Activated gamma-delta T cell (primary cell): ENCODE results near the gene IPPK.
"Not testable (repeated sequence)": the region's sequence is repeated elsewhere in the genome, so short reads cannot be mapped to it uniquely, and the experiment has no call there.

Source experiments
- DNase-seq: peaks from one replicate; lab custom pipeline; 2025; lab: John Stamatoyannopoulos, UW

IPPK gene

GRCh38 chr9:92638621-92639101 lies 31.3 kb downstream of the IPPK start:
- DNase-seq = no peak

GRCh38 chr9:92637886-92638620 lies 31.9 kb downstream of the IPPK start:
- DNase-seq = no peak

DNA sequence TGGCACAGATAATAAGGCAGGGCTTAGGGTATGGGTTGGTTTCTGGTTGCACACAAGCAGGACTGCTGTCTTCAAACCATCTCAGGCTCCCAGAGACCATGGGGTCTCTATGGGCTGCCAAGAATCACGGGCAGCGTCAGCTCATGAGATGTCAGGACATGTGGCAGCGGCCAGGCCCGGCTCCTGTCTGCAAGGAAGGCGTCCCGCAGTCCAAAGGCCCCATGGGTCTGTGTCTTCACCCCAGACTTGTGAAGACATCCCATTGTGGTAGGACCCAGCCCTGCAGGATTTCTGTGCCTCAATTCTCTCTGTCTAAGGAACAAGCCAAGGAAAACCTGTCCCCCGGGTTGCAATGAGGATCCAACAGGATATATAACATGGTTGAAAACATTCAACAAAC lies 32.6 kb downstream of the IPPK start:
- no peak for DNase-seq

DNA sequence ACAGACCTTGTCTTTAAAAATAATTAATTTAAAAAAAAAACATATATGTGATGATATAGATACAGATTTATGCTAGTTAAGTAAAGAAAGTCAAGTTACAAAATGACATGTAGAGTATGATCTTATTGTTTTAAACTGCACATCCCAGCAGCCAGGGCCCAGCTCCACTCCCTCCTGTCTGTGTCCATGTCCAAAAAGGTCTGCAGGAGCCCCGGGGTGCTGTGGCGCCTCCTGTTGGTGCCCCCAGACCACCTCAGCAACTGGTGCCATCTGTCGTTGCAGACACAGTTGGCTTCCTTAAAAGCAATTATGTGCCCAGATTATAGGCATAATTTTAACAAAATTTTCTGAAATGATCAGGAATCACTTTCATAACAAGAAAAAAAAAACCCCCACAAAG lies 33.3 kb downstream of the IPPK start:
- no peak for DNase-seq

DNA sequence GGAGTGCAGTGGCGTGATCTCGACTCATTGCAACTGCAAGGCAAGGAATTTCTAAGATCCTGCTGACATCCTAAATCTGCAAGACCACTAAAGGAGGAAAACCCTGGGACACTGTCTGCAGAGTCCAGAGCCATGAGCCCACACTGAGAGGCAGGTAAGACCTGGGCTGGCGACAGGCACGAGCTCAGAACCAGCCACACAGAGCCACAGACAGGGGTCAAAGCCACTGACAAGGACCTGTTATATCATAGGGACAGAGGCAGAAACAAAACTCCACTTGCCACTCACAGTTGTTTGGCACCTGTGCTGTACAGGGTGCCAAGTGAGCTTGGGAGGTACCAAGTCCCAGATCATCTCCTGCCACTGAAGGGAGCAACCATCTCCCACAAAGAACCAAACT lies 34.2 kb downstream of the IPPK start:
- DNase-seq = no peak

GRCh38 chr9:92634712-92635605 lies 35.0 kb downstream of the IPPK start:
- DNase-seq = no peak

DNA sequence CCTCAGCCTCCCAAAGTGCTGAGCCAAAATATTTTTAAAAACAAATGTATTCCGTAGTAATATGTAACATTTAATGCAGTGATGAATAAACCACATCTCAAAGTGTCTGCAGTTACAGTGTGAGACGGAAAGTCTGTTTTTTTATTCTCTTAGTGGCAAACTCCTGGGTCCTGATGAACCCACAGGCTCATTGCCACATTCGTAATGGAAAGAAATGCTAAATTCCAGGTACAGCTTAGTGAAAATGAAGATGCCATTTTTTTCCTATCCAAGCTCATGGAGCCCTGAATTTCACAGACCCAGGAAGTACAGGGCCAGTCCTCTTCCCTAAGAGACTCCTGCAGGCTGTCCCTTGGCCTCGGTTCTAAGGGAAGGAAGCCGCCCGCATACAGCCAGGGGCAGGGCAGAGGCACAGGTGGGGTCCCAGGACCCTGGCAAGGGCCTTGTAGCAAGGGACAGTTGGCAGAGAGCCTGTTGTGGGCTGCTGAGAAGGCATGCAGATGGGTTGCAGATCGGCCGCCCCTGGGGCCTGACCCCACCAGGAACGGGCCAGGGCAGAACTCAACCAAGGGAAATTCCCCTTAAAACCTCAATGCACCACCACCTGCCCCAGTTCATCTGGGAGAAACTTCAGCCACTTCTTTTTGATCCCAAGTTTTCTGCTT lies 36.2 kb downstream of the IPPK start:
- no peak for DNase-seq

- no peak for DNase-seq
Measured at GRCh38 chr9:92632641-92633040, 37.3 kb downstream of the IPPK start.

DNA sequence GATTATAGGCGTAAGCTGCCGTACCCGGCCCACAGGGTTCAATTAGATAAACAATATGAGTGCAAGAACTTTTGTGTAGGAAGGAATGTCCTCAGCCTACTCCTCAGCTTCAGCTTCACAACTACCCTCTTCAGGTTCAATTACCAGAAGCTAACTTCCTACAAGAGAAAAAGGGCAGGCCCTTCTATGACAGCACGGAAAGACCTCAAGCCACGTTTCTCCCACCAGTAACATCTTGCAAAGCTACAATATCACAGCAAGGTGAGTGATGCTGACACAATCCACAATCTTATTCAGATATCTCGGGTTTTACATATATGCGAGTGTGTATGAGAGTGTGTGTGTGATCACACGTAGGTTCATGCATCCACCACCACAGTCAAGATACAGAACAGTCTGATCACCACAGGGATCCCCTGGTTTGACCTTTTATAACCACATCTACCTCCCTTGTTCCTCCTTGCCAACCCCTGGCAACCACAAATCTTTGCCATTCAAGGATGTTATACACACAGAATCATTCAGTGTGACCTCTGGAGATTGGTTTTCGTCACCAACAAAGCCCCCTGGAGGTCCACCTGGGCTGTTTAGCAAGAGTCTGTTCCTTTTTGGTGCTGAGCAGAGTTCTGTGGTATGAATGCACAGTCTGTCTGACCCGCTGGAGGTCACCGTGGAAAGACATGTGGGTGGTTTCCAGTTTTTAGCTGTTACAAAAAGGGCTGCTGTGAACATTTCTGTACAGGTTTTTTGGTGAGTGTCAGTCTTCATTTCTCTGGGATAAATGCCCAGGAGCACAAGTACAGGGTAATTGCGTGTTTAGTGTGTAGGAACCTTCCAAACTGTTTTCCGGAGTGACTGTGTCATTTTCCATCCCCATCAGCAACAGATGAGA lies 38.2 kb downstream of the IPPK start:
- no peak for DNase-seq

- DNase-seq = no peak
Measured at GRCh38 chr9:92627651-92628050, 42.3 kb downstream of the IPPK start.

- no peak for DNase-seq
Measured at GRCh38 chr9:92626484-92626883, 43.4 kb downstream of the IPPK start.

DNA sequence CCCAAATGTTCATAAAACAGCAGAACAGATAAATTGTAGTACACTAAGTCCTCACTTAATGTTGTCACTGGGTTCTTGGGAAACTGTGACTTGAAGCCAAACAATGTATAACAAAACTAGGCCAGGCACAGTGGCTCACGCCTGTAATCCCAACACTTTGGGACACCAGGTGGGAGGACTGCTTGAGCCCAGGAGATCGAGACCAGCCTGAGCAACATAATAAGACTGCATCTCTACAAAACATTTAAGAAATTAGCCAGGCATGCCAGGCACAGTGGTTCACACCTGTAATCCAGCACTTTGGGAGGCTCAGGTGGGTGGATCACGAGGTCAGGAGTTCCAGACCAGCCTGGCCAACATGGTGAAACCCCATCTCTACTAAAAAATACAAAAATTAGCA lies 46.0 kb downstream of the IPPK start:
- not testable (repeated sequence) for DNase-seq

GRCh38 chr9:92620845-92621244 lies 49.1 kb downstream of the IPPK start:
- no peak for DNase-seq

GRCh38 chr9:92619601-92620300 lies 50.2 kb downstream of the IPPK start:
- no peak for DNase-seq

DNA sequence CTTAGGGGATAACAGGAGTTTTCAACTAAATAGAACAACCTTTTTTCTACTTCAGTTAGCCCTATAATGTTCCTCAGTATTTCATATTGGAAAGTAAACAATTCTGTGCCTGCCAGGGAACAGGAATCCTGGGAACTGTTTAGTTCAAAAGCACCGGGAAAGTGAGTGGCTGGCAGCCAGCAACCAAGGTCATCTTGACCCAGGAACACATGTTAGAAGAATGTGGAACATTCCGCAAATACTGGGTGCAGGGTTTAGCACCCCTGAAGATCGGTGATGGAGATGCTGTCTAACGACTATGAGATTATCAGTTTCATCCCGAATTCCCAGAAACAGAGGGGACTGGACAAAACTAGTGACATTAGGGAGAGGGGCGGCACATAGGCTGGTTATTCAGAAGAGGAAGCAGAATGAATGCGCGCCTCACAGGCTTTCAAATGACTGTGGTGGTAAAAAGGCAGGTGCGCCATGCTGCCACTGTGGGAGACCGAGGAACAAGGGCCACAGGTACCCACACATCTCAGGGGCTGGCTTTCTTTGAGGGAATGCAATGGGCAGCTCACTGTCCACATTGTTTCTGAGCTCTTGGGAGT lies 51.2 kb downstream of the IPPK start:
- DNase-seq = no peak

GRCh38 chr9:92617951-92618510 lies 51.9 kb downstream of the IPPK start:
- DNase-seq = no peak

- no peak for DNase-seq
Measured at GRCh38 chr9:92617195-92617813, 52.6 kb downstream of the IPPK start.

DNA sequence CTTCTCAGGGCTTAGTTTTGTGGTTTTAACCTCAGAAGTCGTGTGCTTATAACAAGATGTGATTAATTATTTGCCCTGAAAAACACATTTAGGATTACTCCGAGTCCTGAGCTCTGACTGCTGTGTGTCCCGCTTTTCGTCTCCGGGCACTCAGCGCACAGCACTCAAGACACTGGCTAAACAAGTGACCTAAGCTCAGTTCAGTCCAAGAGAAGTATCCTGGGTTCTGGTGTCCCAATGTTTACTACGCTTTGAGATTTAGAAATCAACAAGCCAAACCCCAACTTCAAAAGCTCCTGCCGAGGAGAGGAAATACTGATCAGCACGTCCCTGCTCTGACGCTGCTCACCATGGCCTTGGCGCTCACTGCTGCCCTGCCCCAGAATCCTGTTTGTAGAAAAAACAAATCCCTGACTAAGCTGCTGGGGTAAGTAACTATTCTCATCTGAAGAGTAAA lies 53.2 kb downstream of the IPPK start:
- no peak for DNase-seq

DNA sequence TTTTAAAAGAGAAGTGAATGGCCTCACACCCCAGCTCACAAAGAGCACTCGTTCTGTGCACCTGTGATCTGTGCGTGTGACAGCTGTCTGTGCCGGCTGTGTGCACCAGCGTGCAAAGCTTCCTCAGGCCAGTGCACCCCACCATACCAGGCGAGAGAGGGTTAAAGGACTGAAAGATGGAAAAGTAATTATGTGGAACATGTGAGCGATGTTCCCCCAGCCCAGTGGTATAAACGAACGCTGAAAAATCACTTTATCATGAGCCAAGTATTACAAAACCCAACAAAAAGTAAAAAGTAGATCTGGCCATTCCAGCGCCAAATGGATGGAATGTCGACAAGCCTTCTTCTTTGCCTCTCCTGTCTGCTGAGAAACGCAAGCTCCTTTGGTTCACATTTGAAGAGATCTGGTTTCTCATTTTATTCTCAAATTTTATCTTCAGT lies 53.7 kb downstream of the IPPK start:
- no peak for DNase-seq

- DNase-seq = no peak
Measured at GRCh38 chr9:92615790-92616189, 54.1 kb downstream of the IPPK start.
